MG63 (cell line): ENCODE measurements around the gene ARHGAP29. TPM values are rescaled to one million over a fixed set of nuclear protein-coding genes. Genes with fewer than 3 reads are reported as not detected.

Experiments used
- DNase-seq: peaks from one replicate; pipeline ENCODE4 v3.0.0-alpha.2; 2020
- H3K27me3 ChIP-seq: fragments of 250-450 bp; sonication (Bioruptor Pico); 2 replicates; pipeline ENCODE4 v1.5.1; 2020; ENCODE audit warnings: mild to moderate bottlenecking, moderate library complexity
- H3K36me3 ChIP-seq: fragments of 250-450 bp; sonication (Bioruptor Pico); 2 replicates; pipeline ENCODE4 v1.5.1; 2020; ENCODE audit warnings: mild to moderate bottlenecking, moderate library complexity
- H3K4me3 ChIP-seq: fragments of 250-450 bp; sonication (Bioruptor Pico); 2 replicates; pipeline ENCODE4 v1.5.1; 2020; ENCODE audit warnings: mild to moderate bottlenecking, moderate library complexity
- H3K9me3 ChIP-seq: fragments of 250-450 bp; sonication (Bioruptor Pico); 2 replicates; pipeline ENCODE4 v1.5.1; 2020; ENCODE audit warnings: mild to moderate bottlenecking, moderate library complexity
- total RNA-seq: library from RNA; depleted of rRNA; stranded (reverse); fragments of >200 nt; shearing (Covaris generic); gene quantifications from 2 replicates; pipeline ENCODE4 v1.2.3, GENCODE V29; 2014; ENCODE audit warnings: low replicate concordance; rRNA removed

The ARHGAP29 gene, protein sequence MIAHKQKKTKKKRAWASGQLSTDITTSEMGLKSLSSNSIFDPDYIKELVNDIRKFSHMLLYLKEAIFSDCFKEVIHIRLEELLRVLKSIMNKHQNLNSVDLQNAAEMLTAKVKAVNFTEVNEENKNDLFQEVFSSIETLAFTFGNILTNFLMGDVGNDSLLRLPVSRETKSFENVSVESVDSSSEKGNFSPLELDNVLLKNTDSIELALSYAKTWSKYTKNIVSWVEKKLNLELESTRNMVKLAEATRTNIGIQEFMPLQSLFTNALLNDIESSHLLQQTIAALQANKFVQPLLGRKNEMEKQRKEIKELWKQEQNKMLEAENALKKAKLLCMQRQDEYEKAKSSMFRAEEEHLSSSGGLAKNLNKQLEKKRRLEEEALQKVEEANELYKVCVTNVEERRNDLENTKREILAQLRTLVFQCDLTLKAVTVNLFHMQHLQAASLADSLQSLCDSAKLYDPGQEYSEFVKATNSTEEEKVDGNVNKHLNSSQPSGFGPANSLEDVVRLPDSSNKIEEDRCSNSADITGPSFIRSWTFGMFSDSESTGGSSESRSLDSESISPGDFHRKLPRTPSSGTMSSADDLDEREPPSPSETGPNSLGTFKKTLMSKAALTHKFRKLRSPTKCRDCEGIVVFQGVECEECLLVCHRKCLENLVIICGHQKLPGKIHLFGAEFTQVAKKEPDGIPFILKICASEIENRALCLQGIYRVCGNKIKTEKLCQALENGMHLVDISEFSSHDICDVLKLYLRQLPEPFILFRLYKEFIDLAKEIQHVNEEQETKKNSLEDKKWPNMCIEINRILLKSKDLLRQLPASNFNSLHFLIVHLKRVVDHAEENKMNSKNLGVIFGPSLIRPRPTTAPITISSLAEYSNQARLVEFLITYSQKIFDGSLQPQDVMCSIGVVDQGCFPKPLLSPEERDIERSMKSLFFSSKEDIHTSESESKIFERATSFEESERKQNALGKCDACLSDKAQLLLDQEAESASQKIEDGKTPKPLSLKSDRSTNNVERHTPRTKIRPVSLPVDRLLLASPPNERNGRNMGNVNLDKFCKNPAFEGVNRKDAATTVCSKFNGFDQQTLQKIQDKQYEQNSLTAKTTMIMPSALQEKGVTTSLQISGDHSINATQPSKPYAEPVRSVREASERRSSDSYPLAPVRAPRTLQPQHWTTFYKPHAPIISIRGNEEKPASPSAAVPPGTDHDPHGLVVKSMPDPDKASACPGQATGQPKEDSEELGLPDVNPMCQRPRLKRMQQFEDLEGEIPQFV
- total RNA-seq, result 45.7 and 78.4 TPM in 2 replicates

DNA sequence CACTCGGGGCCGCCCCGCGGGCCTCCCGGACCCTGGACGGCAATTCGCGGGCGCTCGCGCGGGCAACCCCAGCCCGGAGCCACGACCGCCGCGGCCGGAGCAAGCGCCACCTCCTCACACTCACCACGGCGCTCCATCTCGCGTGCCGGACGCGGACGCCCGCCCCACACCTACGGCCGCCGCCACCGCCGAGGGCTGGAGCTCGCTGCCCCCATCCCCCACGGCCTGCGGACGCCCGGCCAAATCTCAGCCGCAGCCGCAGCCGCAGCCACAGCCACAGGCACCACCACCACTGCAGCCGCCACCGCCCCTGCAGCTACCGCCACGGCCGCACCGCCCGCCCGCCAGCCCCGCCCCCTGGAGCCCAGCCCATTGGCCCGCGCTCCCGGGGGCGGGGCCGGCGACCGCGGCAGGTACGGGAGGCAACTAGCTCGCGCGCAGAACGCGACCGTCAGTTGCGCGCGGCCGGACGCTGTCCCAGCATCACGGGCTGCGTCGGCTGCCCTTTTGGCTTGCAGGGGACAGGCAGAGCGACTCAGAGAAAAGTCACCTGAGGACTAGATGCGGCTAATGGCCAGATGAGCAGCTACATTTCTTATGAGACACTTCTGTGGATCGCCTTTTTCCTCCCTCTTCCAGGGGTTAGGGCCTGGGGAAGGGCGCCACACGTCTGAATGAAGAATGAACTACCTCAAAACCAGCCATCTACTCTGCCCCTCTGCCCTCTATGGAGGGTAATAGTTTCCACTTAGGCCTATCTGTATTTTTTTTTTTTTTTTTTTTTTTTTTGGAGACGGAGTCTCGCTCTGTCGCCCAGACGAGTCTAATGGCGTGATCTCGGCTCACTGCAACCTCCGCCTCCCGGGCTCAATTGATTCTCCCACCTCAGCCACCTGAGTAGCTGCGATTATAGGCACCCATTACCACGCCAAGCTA, at the start of gene ARHGAP29:
ARHGAP29 (minus strand) TSS at position 294 of the 936 bp plus-strand sequence. CDS start 5,973 bp downstream, outside the sequence.
- DNase-seq, result peak; percentile 92
- Histone ChIP-seq H3K36me3 (peaks cover 50% of the 10 kb centered on the region), H3K27me3 (no peaks in the 10 kb centered on the region), H3K4me3 (peak within 1 kb of the TSS; percentile 90), H3K9me3 (peaks cover 10% of the 10 kb centered on the region)

DNA sequence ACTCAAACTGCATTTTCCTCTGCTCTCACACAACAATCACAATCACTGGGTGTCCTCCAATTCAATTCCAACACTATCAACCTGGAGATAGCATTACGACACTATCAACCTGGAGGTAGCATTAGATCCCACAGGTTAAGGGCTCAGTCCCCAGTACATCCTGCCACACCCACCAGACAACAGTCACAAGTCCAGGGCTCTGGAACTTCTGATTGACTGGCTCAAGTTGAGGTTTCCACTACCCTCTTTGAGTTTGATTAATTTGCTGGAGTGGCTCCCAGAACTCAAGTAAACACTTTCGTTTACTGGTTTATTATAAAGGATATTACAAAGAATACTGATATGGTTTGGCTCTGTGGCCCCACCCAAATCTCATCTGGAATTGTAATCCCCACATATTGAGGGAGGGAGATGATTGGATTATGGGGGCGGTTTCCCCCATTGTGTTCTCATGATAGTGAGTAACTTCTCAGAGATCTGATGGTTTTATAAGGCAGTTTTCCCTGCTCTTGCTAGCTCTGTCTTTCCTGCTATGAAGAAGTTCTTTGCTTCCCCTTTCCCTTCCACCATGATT, 49.6 kb upstream of the ARHGAP29 start:
- Histone ChIP-seq H3K9me3 (peaks cover 4% of the 10 kb centered on the region), H3K36me3 (no peaks in the 10 kb centered on the region), H3K27me3 (no peaks in the 10 kb centered on the region), H3K4me3 (no peak overlapping the region)
- peak; percentile 34 for DNase-seq

GRCh38 chr1:94285031-94285654, 47.8 kb upstream of the ARHGAP29 start:
- no peak for DNase-seq

GRCh38 chr1:94284476-94284875, 47.1 kb upstream of the ARHGAP29 start:
- peaks cover 4% of the 10 kb centered on the region for H3K9me3 ChIP-seq
- DNase-seq, result no peak
- no peaks in the 10 kb centered on the region for H3K27me3 ChIP-seq
- no peak overlapping the region for H3K4me3 ChIP-seq
- no peaks in the 10 kb centered on the region for H3K36me3 ChIP-seq

More at GRCh38 chr1:94285031-94285654, 47.8 kb upstream of the ARHGAP29 start:
- Histone ChIP-seq H3K9me3 (peaks cover 4% of the 10 kb centered on the region), H3K27me3 (no peaks in the 10 kb centered on the region), H3K4me3 (no peak overlapping the region), H3K36me3 (no peaks in the 10 kb centered on the region)

- H3K4me3 ChIP-seq, result no peak overlapping the region
- peaks cover 6% of the 10 kb centered on the region for H3K9me3 ChIP-seq
- no peaks in the 10 kb centered on the region for H3K27me3 ChIP-seq
- no peak for DNase-seq
- no peaks in the 10 kb centered on the region for H3K36me3 ChIP-seq
These were observed 46.1 kb upstream of the ARHGAP29 start for GRCh38 chr1:94283462-94283861.

- DNase-seq, result no peak
- Histone ChIP-seq H3K27me3 (no peaks in the 10 kb centered on the region), H3K9me3 (peaks cover 2% of the 10 kb centered on the region; the same call in 1 of the 2 replicates), H3K36me3 (no peaks in the 10 kb centered on the region), H3K4me3 (no peak overlapping the region)
These were observed 44.8 kb upstream of the ARHGAP29 start for GRCh38 chr1:94282143-94282711.

GRCh38 chr1:94281361-94282142, 44.2 kb upstream of the ARHGAP29 start:
- DNase-seq, result no peak
- Histone ChIP-seq H3K9me3 (peaks cover 2% of the 10 kb centered on the region; the same call in 1 of the 2 replicates), H3K36me3 (no peaks in the 10 kb centered on the region), H3K27me3 (no peaks in the 10 kb centered on the region), H3K4me3 (no peak overlapping the region)

DNA sequence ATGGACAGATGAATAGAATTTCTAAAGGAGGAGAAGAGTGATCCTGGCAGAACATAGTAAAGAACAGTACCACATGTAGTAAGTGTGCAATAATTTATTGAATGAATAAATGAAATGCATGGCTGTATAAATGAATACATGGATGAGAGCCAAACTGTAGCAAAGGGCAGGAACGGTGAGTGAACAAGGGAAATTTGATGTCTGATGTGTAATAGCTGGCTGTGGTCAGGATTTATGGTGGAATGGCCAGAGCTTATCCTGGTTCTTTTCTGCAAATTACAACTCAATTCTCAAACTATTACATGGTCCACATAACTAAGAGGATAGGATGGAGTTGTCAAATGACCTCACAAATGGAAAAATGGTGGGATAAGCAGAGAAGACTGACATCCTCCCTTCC, 43.2 kb upstream of the ARHGAP29 start:
- DNase-seq, result no peak
- Histone ChIP-seq H3K4me3 (no peak overlapping the region), H3K36me3 (no peaks in the 10 kb centered on the region), H3K27me3 (no peaks in the 10 kb centered on the region), H3K9me3 (peaks cover 2% of the 10 kb centered on the region; the same call in 1 of the 2 replicates)

GRCh38 chr1:94279462-94279861, 42.1 kb upstream of the ARHGAP29 start:
- no peaks in the 10 kb centered on the region for H3K36me3 ChIP-seq
- H3K4me3 ChIP-seq, result no peak overlapping the region
- no peak for DNase-seq
- H3K27me3 ChIP-seq, result no peaks in the 10 kb centered on the region
- peaks cover 2% of the 10 kb centered on the region; the same call in 1 of the 2 replicates for H3K9me3 ChIP-seq

GRCh38 chr1:94279038-94279437, 41.7 kb upstream of the ARHGAP29 start:
- H3K9me3 ChIP-seq, result peaks cover 2% of the 10 kb centered on the region; the same call in 1 of the 2 replicates
- no peaks in the 10 kb centered on the region for H3K36me3 ChIP-seq
- DNase-seq, result no peak
- no peaks in the 10 kb centered on the region for H3K27me3 ChIP-seq
- H3K4me3 ChIP-seq, result no peak overlapping the region

DNA sequence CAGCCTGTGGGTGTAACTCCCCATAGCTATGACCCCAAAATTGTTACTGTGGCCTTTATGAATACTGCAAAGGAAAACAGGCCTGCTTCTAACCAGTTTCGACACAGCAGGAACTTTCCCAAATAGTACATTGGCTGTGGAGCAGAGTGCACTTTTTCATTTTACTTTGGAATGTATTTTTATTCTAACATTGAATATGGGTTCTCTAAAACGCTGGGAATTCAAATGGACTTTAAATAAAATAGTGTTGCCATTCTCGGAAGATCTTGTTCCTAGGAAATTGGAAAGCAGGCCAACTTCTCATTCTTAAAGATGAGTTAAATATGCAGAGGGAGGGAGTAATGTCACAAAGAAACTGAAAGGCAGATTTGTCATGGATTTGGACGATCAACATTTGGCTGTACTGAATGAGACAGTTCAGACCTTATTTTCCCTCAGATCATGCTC, 39.6 kb upstream of the ARHGAP29 start:
- Histone ChIP-seq H3K36me3 (no peaks in the 10 kb centered on the region), H3K27me3 (no peaks in the 10 kb centered on the region), H3K4me3 (no peak overlapping the region), H3K9me3 (peaks cover 2% of the 10 kb centered on the region; the same call in 1 of the 2 replicates)
- no peak for DNase-seq

GRCh38 chr1:94275083-94275482, 37.7 kb upstream of the ARHGAP29 start:
- Histone ChIP-seq H3K27me3 (no peaks in the 10 kb centered on the region), H3K4me3 (no peak overlapping the region), H3K36me3 (no peaks in the 10 kb centered on the region), H3K9me3 (peaks cover 2% of the 10 kb centered on the region; the same call in 1 of the 2 replicates)
- no peak for DNase-seq

- DNase-seq, result no peak
- Histone ChIP-seq H3K36me3 (no peaks in the 10 kb centered on the region), H3K27me3 (no peaks in the 10 kb centered on the region), H3K9me3 (peaks cover 2% of the 10 kb centered on the region; the same call in 1 of the 2 replicates), H3K4me3 (no peak overlapping the region)
These were observed 37.2 kb upstream of the ARHGAP29 start for GRCh38 chr1:94274561-94274960.

- no peak overlapping the region for H3K4me3 ChIP-seq
- no peaks in the 10 kb centered on the region for H3K27me3 ChIP-seq
- no peak for DNase-seq
- H3K9me3 ChIP-seq, result no peaks in the 10 kb centered on the region
- H3K36me3 ChIP-seq, result no peaks in the 10 kb centered on the region
These were observed 35.7 kb upstream of the ARHGAP29 start for GRCh38 chr1:94273111-94273510.
